SU-DHL-6 (cell line): ENCODE data around the gene ENPP5.

Experiments used
- EZH2phosphoT487 ChIP-seq: fragments of 200-600 bp; sonication (generic), shearing (Covaris generic); conservative IDR thresholded peaks from 2 replicates; pipeline ENCODE4 v1.6.1; 2018; ENCODE audit warnings: mild to moderate bottlenecking, antibody characterized with exemption, low read length, moderate library complexity, mixed read lengths
- TF ChIP-seq, protein P1 (sequence below): fragments of 200-600 bp; sonication (generic); IDR thresholded peaks from one replicate; pipeline ENCODE4 v1.5.1; 2017; ENCODE audit warnings: antibody characterized with exemption, mild to moderate bottlenecking, low read length, moderate library complexity; ENCODE audit not compliant: insufficient read depth, poor library complexity, severe bottlenecking

GRCh38 chr6:46211917-46212316, 41.1 kb upstream of the ENPP5 start:
- TF ChIP-seq, protein P1, sequence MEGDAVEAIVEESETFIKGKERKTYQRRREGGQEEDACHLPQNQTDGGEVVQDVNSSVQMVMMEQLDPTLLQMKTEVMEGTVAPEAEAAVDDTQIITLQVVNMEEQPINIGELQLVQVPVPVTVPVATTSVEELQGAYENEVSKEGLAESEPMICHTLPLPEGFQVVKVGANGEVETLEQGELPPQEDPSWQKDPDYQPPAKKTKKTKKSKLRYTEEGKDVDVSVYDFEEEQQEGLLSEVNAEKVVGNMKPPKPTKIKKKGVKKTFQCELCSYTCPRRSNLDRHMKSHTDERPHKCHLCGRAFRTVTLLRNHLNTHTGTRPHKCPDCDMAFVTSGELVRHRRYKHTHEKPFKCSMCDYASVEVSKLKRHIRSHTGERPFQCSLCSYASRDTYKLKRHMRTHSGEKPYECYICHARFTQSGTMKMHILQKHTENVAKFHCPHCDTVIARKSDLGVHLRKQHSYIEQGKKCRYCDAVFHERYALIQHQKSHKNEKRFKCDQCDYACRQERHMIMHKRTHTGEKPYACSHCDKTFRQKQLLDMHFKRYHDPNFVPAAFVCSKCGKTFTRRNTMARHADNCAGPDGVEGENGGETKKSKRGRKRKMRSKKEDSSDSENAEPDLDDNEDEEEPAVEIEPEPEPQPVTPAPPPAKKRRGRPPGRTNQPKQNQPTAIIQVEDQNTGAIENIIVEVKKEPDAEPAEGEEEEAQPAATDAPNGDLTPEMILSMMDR, result no peak
- no peak for TF ChIP-seq EZH2phosphoT487
